ENCODE data around the gene EEFSEC.

EEFSEC gene

GRCh38 chr3:128354788-128355542, 201.7 kb downstream of the EEFSEC start:
- no peak for TF ChIP-seq CTCF (IDR thresholded peaks at IDR 0.05; ENCODE audit: extremely low read depth, missing control alignments)
- DNase-seq (ENCODE audit: low spot score), result no peak

GRCh38 chr3:128355543-128355919, 202.2 kb downstream of the EEFSEC start:
- no peak for TF ChIP-seq CTCF (IDR thresholded peaks at IDR 0.05; ENCODE audit: extremely low read depth, missing control alignments)
- no peak for DNase-seq (ENCODE audit: low spot score)

- TF ChIP-seq CTCF (IDR thresholded peaks at IDR 0.05; ENCODE audit: extremely low read depth, missing control alignments), result no peak
Measured at GRCh38 chr3:128356822-128357221, 203.5 kb downstream of the EEFSEC start.

GRCh38 chr3:128357538-128357937, 204.3 kb downstream of the EEFSEC start:
- no peak for DNase-seq (ENCODE audit: low spot score)
- no peak for TF ChIP-seq CTCF (IDR thresholded peaks at IDR 0.05; ENCODE audit: extremely low read depth, missing control alignments)

More at GRCh38 chr3:128356822-128357221, 203.5 kb downstream of the EEFSEC start:
- no peak for DNase-seq (ENCODE audit: low spot score)

GRCh38 chr3:128358156-128358895, 205.0 kb downstream of the EEFSEC start:
- no peak for TF ChIP-seq CTCF (IDR thresholded peaks at IDR 0.05; ENCODE audit: extremely low read depth, missing control alignments)
- no peak for DNase-seq (ENCODE audit: low spot score)

- TF ChIP-seq CTCF (IDR thresholded peaks at IDR 0.05; ENCODE audit: extremely low read depth, missing control alignments), result no peak
- no peak for DNase-seq (ENCODE audit: low spot score)
Measured at GRCh38 chr3:128359060-128359664, 205.9 kb downstream of the EEFSEC start.

Data from GM20000 (cell line).